DMS53 treated with DMSO at 0.1 percent for 48 hours (cell line): ENCODE results near the gene ZFP36.

ENCODE experiments used
- DNase-seq: peaks from one replicate; lab custom pipeline; 2025; ENCODE audit not compliant: unreplicated experiment; lab: John Stamatoyannopoulos, UW

Gene ZFP36

GRCh38 chr19:39384839-39385568, 21.6 kb upstream of the ZFP36 start:
- DNase-seq, result no peak

DNA sequence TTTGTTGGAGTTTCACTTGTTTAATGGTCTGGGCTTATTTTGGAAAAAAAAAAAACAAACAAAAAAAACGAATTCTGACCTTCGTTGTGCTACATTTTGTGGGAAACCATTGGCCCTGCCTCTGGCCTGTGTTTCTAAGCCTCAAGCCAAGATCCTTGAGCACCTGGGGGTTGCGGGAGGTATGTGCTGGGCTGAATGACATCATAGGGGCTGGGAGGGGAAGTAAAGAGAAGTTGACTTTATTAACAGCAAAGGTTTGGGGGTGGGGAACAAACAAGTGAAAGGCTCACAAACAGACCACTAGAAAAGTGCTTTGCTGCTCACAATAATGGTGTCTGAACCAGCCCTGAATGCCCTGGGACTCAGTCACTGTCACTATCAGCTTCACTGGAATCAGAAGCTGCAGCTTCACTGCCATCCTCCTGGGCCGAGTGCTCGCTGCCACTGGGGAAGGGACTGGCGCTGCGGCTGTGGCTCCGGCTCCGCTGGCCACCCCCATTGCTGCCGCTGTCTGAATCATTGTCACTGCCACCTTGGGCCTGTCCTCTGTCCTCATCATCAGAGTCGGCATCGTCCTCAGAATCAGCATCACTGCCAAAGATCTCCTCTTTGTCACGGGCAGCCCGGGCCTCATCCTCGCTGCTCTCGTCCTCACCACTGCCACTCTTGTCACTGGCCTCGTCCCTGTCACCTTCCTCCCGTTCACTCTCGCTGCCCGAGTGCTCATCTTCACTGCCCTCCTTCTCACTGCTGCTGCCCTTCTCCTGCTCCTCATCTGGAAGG, 20.8 kb upstream of the ZFP36 start:
- no peak for DNase-seq

GRCh38 chr19:39386557-39386956, 20.1 kb upstream of the ZFP36 start:
- no peak for DNase-seq

DNA sequence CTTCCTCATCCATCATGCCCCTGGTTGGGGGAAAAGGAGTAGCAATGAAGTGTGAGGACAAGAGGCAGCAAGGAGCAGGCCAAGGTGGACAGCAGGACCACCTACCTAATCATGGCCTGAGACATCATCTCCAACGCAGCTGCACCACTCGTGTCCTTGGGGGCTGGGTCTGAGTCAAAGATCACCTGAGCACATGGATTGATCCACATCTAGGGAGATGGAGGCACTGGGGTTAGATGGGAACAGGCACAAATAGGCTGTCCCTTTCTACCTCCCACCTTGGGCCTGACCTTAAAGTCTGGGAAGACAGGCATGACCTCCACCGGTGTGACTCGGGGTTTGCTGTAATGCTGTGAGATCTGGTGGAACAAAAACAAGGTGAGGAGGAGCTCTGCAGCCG, 18.0 kb upstream of the ZFP36 start:
- no peak for DNase-seq

- DNase-seq, result no peak
These were observed 16.8 kb upstream of the ZFP36 start for GRCh38 chr19:39389631-39390414.

- no peak for DNase-seq
These were observed 16.2 kb upstream of the ZFP36 start for GRCh38 chr19:39390451-39390750.

- peak; percentile 100 for DNase-seq
These were observed 15.8 kb upstream of the ZFP36 start, which contains the start of the genes MED29 and PAF1 for GRCh38 chr19:39390751-39391437. MED29 (plus strand) TSS chr19:39391378; CDS start chr19:39391423, 45 bp downstream. PAF1 (minus strand) TSS chr19:39391106; CDS start chr19:39390864, 242 bp downstream.

DNA sequence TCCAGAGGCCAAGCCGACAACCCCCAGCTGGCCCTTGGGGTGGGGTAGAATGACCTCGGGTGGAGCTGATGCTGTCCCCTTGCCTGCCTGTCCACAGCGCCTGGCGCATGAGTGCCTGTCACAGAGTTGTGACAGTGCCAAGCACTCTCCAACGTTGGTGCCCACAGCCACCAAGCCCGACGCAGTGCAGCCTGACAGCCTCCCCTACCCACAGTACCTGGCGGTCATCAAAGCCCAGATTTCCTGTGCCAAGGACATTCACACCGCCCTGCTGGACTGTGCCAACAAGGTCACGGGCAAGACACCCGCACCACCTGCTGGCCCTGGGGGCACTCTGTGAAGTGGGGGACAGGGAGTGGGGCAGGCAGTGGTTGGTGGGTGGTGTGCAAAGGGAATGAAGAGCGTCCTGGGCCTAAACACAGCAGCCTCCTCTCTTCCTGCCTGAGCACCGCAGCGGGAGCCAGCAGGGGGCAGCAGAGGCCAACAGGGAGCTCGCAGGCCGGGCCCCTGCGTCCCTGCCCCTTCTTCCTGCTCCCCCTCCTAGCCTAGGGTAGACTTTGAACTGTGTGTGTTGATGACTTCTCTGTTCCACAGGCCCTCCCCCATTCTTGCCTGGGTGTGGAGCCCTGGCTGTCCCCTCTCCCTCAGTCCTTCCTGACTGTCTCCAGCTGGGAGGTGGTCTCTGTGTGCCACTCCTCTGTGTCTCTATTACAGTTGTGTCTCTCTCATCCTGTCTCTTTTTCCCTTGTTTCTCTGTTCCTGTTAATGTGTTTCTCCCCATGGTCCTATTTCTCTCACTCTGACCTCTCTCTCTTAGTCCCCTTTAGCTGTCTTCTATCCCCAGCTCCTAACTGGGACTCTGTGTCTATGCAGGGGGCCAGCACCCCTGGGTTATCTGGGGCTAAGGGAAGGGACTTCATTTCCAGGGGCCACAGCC, 9.0 kb upstream of the ZFP36 start:
- peak; percentile 82 for DNase-seq

GRCh38 chr19:39398297-39398864, 8.3 kb upstream of the ZFP36 start:
- DNase-seq, result no peak

DNA sequence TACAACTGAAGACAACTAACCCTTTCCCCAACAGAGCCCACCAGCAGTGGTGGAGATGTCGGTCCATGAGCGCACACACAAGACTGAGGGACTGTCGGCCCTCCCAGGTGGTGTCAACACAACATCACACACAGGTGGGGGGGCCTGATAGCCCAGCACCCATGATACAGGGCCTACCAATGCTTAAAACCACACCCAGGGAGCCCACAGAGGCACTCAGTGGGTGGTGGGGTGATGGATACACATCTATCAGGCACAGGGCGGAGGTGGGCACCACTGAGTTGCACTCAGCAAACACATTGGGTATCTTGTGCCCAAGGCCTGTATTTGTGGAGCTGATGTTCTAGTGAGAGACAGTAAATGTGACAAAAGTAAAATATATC, 7.0 kb upstream of the ZFP36 start:
- DNase-seq, result no peak

- DNase-seq, result no peak
These were observed 6.6 kb upstream of the ZFP36 start for GRCh38 chr19:39400061-39400460.

GRCh38 chr19:39401070-39401548, 5.5 kb upstream of the ZFP36 start:
- DNase-seq, result no peak

DNA sequence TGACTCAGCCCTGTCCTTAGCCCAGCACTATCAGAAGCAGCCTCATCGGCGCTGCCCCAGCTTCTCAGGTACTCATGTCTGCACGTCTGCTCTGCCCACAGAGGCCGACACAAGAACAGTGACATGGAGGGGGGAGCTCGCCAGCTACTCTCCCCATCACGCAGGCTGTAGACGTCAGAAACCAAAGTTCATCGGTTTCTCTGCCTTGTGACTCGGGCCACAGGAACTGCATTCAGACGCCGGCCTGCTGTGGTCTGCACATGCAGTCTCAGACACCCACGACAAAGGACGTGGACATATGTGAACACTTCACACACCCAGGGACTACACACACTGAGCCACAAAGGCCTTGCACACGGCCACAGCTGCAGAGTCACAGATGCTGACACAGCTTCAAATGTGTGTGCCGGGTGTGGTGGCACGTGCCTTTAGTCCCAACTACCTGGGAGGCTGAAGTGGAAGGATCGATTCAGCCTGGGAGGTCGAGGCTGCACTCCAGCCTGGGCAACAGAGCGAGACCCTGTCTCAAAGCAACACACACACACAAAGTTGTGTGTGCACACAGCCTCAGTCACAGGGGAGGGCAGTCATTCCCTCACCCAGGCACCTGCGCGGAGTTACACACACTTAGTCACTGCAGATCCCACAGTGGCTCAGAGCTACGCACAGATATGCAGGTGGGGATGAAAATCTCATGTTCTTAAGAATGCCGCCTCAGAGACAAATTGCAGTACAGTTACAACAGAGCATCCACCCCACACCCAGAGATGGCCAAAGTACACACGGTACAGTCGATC, 4.9 kb upstream of the ZFP36 start:
- peak; percentile 53 for DNase-seq

DNA sequence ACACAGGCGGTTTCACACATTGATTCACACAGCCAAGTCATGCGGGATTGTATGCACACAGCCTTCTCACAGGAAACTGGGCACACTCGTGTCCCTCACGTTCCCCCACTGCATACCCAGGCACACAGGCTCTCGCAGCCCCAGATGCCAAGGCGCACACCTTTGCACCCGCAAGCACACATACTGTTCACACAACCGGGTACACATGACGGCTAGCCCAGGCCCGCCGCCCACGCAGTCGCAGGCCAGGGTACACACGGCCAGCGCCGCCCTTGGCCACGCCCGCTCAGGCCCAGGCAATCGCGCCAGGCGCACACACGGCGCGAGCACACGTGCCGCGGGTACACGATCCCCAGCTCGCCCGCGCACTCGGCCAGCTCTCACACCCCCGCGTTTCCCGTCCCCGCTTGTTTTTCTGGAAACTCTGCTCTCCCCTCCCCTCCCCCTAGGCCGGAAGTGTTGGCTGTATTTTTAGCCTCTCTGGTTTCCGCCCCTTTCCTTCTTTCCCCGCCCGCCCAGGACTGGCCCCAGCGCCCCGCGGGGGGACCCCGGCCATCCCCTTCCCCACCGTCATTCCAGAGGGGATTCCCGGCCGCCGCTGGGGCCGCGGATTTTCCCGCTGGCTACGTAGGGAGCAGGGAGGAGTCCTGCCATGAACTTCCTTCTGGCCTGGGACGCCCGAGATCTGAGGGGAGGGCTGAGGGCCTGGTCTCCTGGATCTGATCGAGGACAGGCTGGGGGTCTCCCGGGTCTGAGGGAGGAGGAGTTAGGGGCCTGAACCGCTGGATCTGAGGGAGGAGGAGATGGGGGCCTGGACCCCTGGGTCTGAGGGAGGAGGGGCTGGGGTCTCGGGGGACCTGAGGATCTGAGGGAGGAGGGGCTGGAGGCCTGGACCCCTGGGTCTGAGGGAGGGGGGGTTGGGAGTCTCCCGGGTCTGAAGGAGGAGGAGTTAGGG, 4.0 kb upstream of the ZFP36 start:
- DNase-seq, result peak; percentile 74

DNA sequence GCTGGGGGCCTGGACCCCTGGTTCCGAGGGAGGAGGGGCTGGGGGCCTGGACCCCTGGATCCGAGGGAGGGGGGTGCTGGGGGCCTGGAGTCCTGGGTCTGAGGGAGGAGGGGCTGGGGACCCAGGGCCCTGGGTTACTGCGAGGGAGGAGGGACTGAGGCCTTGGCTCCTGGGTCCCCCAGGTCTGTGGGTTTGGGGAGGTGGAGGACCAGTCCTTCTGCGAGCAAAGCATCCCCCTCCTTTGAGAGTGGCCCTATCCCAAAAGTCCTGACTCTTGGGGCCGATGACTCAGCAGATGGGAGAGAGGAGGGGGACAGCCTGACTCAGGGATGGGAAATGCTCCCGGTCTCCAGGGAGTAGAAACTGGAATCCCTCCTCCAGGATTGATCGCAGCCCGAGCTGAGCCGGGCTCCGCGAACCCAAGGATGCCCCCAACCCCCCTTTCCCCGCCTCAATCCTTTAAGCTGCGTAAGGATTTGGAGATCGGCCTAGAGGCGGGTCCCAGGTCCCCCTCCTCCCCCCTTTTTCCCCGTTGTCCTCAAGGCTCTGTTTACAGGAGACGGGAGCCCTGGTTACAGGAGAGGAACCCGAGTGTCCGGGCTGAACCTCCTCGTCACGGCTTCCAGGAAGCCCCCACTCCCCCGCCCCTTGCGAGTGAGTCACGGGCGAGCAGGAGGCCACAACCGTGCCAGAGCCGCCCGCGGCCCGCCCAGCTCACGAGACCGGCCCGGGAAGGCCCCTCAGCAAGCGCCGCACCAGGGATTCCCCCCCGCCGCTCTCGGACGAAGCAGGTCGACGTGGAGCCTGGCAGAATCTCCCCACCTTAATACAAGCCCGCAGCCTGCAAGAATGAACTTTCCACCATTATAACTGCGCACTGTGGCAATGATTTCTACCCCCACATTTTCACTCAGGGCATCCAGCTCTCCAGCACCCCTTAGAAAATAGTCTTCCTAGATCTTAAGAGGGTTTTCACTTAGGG, 3.0 kb upstream of the ZFP36 start:
- peak; percentile 94 for DNase-seq

DNA sequence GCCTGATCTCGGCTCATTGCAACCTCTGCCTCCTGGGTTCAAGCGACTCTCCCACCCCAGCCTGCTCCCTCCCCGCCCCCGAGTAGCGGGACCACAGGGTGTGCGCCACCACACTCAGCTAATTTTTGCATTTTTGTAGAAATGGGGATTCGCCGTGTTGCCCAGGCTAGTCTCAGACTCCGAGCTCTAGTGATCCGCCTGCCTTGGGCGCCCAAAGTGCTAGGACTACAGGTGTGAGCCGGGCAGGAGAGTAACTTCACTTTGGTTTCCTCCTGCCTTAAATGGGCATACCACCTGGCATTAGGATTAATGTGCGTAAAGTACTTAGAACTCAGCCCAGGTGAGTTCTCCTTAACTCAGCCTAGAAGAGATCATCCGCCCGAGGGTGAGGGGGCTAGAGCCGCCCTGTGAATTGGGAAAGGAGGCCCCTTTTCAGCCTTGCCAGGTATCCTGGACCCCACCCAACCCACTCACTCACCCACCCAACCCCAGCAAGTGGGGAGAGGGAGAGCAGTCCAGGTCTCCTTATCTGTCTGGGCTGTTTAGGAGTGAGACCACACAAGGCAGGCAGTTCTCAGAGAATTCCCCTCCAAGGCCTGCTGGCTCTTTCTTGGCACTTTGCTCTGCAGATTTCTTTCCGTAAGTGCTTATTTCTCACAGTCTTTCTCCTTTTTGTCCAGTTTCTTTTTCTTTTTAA, 1.2 kb upstream of the ZFP36 start:
- DNase-seq, result peak; percentile 21
